Stimulated activated naive CD8-positive, alpha-beta T cell treated with anti-CD3 and anti-CD28 coated beads, Interleukin-15, Interleukin-2, amounts not matched to agents 100 ng/mL and 50 ng/mL, for 24 hours (primary cell): ENCODE results near the gene PRX.

Experiments
- H3K27ac Mint-ChIP-seq: one replicate; pipeline ENCODE4 v1.8.0; 2021; ENCODE audit warnings: mild to moderate bottlenecking, mixed read lengths
- H3K27me3 Mint-ChIP-seq: one replicate; pipeline ENCODE4 v1.8.0; 2021; ENCODE audit warnings: mixed read lengths
- H3K36me3 Mint-ChIP-seq: one replicate; pipeline ENCODE4 v1.8.0; 2021; ENCODE audit warnings: low read depth, mixed read lengths
- H3K4me1 Mint-ChIP-seq: one replicate; pipeline ENCODE4 v1.8.0; 2021; ENCODE audit warnings: low read depth, mixed read lengths
- H3K4me3 Mint-ChIP-seq: one replicate; pipeline ENCODE4 v1.8.0; 2021; ENCODE audit warnings: mild to moderate bottlenecking, mixed read lengths
- H3K9me3 Mint-ChIP-seq: one replicate; pipeline ENCODE4 v1.8.0; 2021; ENCODE audit warnings: mixed read lengths

The PRX gene

DNA sequence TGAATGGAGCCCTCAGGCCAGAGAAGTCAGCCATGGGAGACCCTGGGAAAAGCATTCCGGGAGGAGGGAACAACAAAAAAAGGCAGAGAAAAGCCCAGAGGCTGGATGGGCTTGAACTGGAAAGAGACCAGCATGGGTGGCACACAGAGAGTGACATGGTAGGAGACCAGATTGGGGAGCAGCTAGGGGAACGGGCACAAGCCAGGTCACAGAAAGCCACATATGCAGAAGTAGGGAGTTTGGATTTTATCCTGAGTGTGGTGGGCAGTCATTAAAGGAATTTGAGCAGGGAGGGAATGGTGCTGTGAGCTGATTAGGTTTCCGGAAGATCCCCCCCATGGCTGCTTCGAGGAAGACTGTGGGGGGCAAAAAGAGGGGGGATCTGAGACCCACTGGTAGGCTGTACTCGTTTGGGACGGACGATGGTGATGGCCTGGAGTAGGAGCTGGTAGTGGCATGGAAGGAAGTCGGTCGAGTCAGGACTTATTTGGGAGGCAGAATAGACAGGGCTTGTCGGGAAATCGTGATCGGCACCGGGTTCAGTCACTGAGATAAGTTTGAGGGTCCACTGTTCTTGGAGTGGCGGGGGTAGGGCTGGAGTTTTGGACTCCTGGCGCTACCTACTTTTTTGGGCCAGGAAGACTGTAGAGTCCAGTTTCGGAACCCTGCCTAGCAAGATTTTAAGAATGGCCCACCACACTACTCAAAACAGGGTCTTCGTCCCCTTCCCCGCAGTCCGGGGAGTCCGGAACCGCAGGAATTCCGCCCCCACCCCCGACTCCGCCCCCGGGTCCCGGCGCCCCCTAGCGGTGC lies 11.7 kb upstream of the PRX start:
- Mint-ChIP-seq H3K27ac (peak overlapping the region; percentile 98), H3K36me3 (peaks cover 11% of the 10 kb centered on the region), H3K27me3 (no peaks in the 10 kb centered on the region), H3K4me3 (peak overlapping the region; percentile 95), H3K9me3 (no peaks in the 10 kb centered on the region), H3K4me1 (peaks cover 34% of the 10 kb centered on the region)

DNA sequence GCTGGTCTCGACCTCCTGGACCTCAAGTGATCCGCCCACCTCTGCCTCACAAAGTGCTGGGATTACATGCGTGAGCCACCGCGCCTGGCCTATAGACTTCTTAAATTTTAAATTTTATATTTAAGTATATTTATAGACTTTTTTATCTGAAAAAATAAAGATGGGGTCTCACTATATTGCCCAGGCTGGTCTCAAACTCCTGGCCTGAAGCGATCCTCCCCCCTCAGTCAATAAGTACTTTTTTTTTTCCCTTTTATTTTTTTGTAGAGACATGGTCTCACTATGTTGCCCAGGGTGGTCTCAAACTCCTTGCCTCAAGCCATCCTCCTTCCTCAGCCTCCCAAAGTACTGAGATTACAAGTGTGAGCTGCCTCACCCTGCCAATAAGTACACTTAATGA lies 10.8 kb upstream of the PRX start:
- peaks cover 36% of the 10 kb centered on the region for H3K4me1 Mint-ChIP-seq
- H3K27me3 Mint-ChIP-seq, result no peaks in the 10 kb centered on the region
- H3K4me3 Mint-ChIP-seq, result peak overlapping the region; percentile 95
- peaks cover 11% of the 10 kb centered on the region for H3K36me3 Mint-ChIP-seq
- H3K27ac Mint-ChIP-seq, result peak overlapping the region; percentile 76
- no peaks in the 10 kb centered on the region for H3K9me3 Mint-ChIP-seq

DNA sequence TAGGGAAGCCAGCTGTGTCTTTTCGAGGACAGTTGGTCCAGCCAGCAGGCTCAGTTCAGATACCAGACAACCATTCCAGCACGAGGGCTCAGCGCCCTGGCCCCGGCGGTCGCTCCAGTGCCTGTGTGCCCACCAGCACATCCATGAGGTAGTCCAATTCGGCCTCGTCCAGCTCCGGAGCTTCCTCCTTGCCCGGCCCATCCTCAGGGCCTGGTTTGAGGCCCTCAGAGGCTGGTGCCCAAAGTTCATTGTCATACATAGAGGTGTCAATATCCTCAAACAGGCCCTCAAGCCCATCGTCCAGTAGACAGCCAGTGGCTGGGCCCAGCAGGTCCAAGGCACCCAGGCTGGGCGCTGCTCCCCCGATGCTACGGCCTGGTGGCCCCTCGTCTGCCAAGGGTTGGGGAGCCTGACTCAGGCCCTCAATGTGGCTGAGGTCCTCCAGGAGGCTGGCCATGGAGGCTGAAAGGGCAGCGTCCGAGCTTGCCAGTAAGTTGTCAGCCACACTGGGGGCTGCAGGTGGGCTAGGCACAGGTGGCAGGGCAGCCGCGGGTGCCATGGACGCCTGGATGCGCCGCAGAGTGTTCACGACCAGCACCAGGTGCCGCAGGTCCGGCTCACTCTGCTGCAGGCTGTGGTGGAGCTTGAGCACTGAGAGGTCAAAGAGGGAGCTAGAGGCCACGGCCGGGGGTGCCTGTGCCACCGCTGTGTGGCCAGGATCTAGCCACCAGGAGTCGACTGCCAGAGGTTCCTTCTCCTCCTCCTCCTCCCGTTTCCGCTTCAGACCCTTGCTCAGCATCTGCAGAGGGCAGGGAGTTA lies 9.8 kb upstream of the PRX start:
- peak overlapping the region; percentile 55 for H3K4me3 Mint-ChIP-seq
- H3K9me3 Mint-ChIP-seq, result no peaks in the 10 kb centered on the region
- peak overlapping the region; percentile 93 for H3K27ac Mint-ChIP-seq
- no peaks in the 10 kb centered on the region for H3K27me3 Mint-ChIP-seq
- peaks cover 11% of the 10 kb centered on the region for H3K36me3 Mint-ChIP-seq
- H3K4me1 Mint-ChIP-seq, result peaks cover 36% of the 10 kb centered on the region

DNA sequence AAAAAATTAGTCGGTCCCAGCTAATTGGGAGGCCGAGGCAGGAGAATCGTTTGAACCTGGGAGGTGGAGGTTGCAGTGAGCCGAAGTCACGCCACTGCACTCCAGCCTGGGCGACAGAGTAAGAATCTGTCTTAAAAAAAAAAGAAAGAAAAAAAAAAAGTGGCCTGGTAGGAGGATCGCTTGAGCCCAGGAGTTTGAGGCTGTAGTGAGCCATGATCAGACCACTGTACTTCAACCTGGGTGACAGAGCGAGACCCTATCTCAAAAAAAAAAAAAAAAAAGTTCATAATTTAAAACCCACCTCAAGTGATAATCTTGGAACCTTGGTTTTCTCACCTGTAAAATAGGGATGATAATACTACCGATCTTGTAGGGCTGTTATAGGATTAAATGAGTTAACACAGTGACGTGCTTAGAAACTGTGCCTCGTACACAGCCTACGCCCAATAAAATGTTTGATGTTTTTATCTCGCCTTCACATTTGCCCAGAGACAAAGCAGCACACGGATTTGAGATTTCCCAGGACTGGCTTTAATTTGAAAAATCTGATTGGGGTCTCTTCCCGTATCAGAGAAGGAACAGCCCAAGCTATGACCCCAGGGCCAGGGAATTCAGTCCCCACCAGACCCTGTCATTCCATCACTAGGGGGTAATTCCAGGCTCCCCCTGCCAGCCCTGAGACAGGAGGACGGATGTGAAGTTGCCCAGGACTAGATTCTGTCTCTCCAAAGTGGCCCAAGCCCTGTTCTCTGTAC lies 9.0 kb upstream of the PRX start:
- Mint-ChIP-seq H3K36me3 (peaks cover 11% of the 10 kb centered on the region), H3K4me1 (peaks cover 37% of the 10 kb centered on the region), H3K27me3 (no peaks in the 10 kb centered on the region), H3K27ac (peak overlapping the region; percentile 93), H3K4me3 (peak overlapping the region; percentile 55), H3K9me3 (no peaks in the 10 kb centered on the region)

DNA sequence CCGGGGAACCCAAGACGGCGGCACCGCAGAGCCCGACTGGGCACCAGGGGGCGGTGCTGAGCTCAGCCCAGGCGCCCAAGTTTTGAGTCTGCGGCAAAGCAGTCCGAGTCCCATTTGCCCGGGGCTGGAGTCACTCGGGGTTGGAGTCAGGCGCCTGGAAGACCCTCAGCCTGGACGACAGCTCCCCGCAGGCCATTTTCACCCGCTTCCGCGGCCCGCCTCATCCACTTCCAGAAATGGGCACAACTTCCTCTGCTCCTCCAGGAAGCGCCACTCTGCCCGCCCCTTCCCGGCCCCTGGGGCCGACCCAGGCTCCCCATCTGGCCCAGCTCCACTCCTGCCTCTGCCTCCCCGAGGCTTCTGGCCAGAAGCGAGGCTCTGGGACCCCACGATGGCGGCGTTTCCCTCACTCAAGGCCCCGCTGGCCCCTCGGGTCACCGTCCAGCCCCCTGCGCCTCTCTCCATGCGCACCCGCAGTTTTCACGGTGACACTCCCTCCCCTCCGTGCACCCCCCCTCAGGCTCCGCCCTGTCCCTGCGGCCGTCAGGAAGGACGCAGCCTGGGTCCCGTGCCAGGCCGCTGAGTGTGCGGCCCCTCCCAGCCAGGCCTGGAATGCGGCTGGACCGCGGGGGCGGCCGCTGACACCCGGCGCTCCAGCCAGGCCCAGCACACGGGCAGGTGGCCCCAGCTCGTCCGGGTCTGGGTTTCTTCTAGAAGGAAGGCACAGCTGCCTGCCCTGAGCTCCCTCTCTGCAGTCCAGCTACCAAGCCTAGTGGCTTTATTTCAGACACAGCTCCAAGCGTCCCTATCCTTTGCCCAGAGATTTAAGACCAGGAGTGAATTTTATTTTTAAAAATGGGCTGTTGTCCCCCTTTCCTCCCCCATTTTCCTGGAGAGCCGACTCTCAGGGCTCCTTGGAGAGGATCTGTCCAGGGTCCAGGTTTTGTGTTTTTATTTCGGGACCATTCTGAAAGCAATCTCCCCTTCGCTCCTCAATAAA lies 7.9 kb upstream of the PRX start:
- peak overlapping the region; percentile 93 for H3K27ac Mint-ChIP-seq
- H3K4me3 Mint-ChIP-seq, result peak overlapping the region; percentile 80
- peaks cover 11% of the 10 kb centered on the region for H3K36me3 Mint-ChIP-seq
- peaks cover 37% of the 10 kb centered on the region for H3K4me1 Mint-ChIP-seq
- H3K9me3 Mint-ChIP-seq, result no peaks in the 10 kb centered on the region
- no peaks in the 10 kb centered on the region for H3K27me3 Mint-ChIP-seq

DNA sequence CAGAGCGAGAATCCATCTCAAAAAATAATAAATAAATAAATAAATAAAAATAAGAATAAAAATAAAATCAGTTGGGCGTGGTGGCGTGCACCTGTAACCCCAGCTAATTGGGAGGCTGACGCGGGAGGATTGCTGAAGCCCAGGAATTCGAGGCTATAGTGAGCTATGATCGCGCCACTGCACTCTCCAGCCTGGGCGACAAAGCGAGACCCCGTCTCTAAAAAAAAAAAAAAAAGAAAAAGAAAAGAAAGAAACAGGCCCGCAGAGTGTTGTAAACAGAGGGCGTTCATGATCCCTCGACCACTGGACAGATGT lies 7.2 kb upstream of the PRX start:
- peaks cover 32% of the 10 kb centered on the region for H3K4me1 Mint-ChIP-seq
- peak overlapping the region; percentile 93 for H3K27ac Mint-ChIP-seq
- H3K9me3 Mint-ChIP-seq, result no peaks in the 10 kb centered on the region
- H3K27me3 Mint-ChIP-seq, result no peaks in the 10 kb centered on the region
- peak overlapping the region; percentile 80 for H3K4me3 Mint-ChIP-seq
- peaks cover 11% of the 10 kb centered on the region for H3K36me3 Mint-ChIP-seq

DNA sequence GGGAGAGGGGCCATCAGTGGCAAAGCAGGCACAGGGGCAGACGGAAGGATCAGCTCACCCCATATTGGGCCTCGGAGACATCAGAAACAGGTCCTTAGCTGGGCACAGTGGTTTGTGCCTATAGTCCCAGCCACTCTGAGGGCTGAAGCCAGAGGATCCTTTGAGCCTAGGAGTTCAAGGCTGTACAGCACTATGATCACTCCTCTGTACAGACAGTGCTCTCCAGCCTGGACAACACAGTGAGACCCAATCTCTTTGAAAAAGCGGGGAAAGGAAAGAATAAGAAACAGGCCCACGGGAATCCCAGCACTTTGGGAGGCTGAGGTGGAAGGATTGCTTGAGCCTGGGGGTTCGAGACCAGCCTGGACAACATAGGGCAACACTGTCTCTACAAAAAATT lies 6.6 kb upstream of the PRX start:
- peaks cover 31% of the 10 kb centered on the region for H3K4me1 Mint-ChIP-seq
- H3K9me3 Mint-ChIP-seq, result no peaks in the 10 kb centered on the region
- peaks cover 9% of the 10 kb centered on the region for H3K36me3 Mint-ChIP-seq
- no peak overlapping the region for H3K27ac Mint-ChIP-seq
- H3K4me3 Mint-ChIP-seq, result peak overlapping the region; percentile 52
- no peaks in the 10 kb centered on the region for H3K27me3 Mint-ChIP-seq

DNA sequence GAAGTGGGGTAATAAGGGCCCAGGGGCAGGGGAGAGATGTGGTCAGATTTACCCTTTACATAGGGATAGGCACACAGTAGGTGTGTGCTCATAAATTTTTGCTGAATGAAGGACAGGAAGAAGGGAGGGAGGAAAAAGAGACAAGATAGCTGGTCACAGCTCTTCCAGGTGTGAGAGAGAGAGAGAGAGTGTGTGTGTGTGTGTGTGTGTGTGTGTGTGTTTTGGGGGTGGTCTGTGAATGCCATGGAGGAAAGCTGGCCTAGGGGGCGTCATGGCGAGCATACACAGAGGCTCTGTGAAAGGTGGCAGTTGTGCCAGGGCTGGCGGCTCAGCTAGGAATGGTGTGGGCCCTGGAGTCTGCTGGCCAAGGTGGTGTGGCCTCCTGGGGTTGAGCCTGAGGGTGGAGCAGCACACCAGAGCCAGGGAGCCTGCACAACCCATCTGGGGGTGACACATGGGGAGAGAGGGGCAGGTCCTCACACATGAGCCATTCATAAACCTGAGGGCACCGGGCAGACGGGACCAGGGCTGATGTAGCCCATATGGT lies 6.0 kb upstream of the PRX start:
- Mint-ChIP-seq H3K27ac (no peak overlapping the region), H3K4me1 (peaks cover 25% of the 10 kb centered on the region), H3K4me3 (no peak overlapping the region), H3K9me3 (no peaks in the 10 kb centered on the region), H3K36me3 (peaks cover 5% of the 10 kb centered on the region), H3K27me3 (no peaks in the 10 kb centered on the region)

DNA sequence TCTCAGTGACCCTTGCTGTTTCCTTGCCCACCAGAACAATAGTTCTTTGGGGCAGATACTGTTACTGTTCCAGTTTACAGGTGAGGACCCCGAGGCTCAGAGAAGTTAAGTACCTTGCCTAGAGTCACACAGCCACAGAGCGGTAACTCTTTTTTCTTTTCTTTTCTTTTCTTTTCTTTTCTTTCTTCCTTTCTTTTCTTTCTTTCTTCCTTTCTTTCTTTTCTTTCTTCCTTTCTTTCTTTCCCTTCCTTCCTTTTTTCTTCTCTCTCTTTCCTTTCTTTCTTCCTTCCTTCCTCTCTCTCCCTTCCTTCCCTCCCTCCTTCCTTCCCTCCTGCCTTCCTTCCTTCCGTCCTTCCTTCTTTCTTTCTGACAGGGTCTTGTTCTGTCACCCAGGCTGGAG lies 4.9 kb upstream of the PRX start:
- peaks cover 5% of the 10 kb centered on the region for H3K36me3 Mint-ChIP-seq
- no peaks in the 10 kb centered on the region for H3K9me3 Mint-ChIP-seq
- H3K27me3 Mint-ChIP-seq, result no peaks in the 10 kb centered on the region
- peaks cover 28% of the 10 kb centered on the region for H3K4me1 Mint-ChIP-seq
- no peak overlapping the region for H3K4me3 Mint-ChIP-seq
- H3K27ac Mint-ChIP-seq, result no peak overlapping the region

DNA sequence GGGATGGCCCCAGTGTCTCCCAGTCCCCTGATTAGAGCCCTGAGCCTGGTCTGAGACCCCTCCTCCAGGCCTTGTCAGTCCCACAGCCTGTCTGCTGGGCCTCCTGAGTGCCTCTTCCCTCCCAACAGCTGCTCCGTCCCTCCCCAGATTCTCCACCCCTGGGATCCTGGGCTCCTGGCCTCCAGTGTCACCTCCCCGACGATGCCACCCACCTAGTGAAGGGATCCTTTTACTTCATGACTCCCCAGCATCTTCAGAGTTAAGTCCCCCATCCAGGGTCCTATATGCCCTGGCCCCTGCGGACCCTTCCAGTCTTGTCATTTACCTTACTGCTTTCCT lies 4.4 kb upstream of the PRX start:
- H3K4me3 Mint-ChIP-seq, result no peak overlapping the region

DNA sequence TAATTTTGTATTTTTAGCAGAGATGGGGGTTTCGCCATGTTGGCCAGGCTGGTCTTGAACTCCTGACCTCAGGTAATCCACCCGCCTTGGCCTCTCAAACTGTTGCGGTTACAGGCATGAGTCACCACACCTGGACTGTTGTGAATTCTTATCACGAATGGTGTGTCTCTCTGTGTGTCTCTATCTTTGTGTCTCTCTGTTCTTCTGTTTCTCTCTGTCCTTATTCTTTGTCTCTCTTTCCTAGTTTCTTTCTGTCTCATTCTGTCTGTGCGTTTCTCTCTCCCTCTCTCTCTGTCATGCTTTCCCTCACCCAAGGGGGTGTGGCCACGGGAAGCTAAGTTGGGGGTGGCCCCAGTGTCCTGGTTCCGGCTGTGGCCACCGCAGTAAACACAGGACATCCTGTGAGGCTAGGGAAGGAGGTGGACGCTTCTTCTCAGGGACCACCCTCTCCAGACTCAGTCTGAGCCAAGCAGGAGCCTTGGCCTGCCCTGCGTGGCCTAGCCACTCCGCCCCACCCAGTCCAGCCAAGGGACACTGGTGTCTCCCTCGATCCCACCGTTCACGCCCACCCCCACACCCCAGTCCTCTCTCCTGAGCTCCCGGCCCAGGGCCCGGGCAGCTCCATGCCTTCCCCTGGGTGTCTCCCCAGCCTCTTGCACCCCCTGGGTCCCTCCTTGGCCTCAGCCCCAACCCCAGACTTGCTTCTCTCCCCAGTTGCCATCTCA lies 3.9 kb upstream of the PRX start:
- H3K4me1 Mint-ChIP-seq, result peaks cover 22% of the 10 kb centered on the region
- no peaks in the 10 kb centered on the region for H3K27me3 Mint-ChIP-seq
- no peak overlapping the region for H3K4me3 Mint-ChIP-seq
- no peaks in the 10 kb centered on the region for H3K9me3 Mint-ChIP-seq
- H3K27ac Mint-ChIP-seq, result peak overlapping the region; percentile 83
- peaks cover under 1% of the 10 kb centered on the region for H3K36me3 Mint-ChIP-seq

More for the DNA sequence above, 4.4 kb upstream of the PRX start:
- Mint-ChIP-seq H3K36me3 (peaks cover 5% of the 10 kb centered on the region), H3K27me3 (no peaks in the 10 kb centered on the region), H3K27ac (no peak overlapping the region), H3K4me1 (peaks cover 28% of the 10 kb centered on the region), H3K9me3 (no peaks in the 10 kb centered on the region)

DNA sequence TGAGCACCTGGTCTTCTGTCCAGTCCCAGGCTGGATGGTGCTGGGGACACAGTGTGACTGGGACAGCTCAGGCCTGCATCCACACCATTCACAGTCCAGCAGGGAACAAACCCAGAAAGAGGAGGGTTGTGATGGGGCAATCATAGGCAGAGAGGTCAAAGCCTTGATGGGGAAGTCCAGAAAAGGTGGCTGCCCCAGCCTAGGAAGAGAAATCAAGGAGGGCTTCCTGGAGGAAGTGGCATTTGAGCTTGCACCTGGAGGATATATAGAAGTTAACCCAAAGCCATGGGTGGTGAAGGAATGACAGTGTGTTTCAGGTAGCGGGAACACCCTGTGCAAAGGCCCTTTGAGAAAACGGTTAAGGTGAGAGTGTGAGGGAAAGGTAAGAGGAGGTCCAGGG lies 2.6 kb upstream of the PRX start:
- H3K27ac Mint-ChIP-seq, result no peak overlapping the region
- H3K9me3 Mint-ChIP-seq, result no peaks in the 10 kb centered on the region
- H3K36me3 Mint-ChIP-seq, result no peaks in the 10 kb centered on the region
- no peaks in the 10 kb centered on the region for H3K27me3 Mint-ChIP-seq
- no peak overlapping the region for H3K4me3 Mint-ChIP-seq
- H3K4me1 Mint-ChIP-seq, result peaks cover 14% of the 10 kb centered on the region
